NCI-H2196 treated with DMSO at 0.1 percent for 48 hours (cell line): ENCODE measurements around the gene DHRS11.

Experiments
- DNase-seq: peaks from one replicate; lab custom pipeline; 2025; ENCODE audit not compliant: unreplicated experiment; lab: John Stamatoyannopoulos, UW

Gene DHRS11

GRCh38 chr17:36591434-36592315 lies at the start of gene DHRS11:
Gene DHRS11 (plus strand): TSS chr17:36591879. CDS start chr17:36592010, 131 bp downstream.
- DNase-seq = peak; percentile 34

DNA sequence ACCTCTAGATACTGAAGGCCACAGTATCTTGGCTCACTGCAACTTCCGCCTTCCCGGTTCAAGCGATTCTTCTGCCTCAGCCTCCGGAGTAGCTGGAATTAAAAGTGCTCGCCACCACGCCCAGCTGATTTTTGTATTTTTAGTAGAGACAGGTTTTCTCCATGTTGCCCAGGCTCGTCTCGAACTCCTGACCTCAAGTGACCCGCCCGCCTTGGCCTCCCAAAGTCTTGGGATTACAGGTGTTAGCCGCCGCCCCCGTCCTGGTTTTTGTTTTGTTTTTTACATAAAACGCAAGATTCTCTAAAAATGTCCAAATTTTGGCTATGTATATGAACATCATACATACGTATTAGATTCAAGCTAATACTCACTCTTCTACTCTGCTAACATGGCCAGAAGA lies 48.9 kb upstream of the DHRS11 start:
- no peak for DNase-seq

DNA sequence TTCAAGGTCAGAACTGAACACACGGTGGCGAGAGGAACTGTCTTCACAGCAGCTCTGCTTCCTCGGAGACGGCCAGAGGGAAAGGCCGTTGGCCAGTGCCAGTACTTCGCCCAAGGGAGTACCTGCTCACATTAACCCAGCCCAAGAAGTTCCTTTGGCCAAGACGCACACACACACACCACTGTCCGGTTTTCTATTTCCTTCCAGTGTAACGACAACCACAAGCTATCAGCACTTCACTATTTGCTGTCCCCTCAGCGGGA lies 47.7 kb upstream of the DHRS11 start:
- DNase-seq = no peak

DNA sequence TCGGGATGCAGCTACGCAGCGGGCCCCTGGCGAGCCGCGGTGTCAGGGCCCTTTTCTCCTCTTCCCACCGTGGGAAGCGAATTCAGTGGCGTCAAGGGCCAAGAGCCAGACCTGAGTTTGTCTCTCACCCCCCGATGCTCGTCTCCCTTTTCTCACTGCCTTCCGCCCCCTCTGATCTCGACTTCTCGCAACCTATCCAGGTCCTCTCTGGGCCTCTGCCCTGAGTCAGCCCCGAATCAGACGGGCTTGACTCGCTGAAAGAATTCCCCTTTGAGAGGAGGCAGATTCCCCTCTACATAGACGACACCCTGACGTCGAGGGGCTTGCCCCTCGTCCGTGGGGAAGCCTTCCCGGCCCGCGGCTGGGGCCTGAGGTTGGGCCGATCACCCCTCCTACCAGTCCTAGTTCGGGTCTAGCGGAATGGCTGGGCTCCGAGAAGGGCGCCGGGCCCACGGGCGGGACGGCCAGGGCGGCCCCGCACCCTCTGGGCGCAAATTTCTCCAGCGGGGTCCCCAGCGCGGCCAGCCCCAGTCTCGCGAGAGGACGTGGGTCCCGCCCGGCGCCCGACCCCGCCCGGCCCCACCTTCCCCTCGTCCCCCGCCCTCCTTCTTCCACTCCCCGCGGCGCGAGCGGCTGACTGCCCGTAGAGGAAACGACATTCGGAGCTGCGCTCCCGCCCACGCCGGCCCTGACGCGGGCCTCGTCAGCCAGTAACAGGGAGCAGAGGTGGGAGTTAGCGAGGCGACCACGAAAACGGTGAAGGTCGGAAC lies 47.2 kb upstream of the DHRS11 start, which contains the start of gene GGNBP2:
Gene GGNBP2 (plus strand): TSS at position 613 of the 770 bp plus-strand sequence. CDS start 806 bp downstream, outside the sequence.
- DNase-seq = peak; percentile 33

GRCh38 chr17:36545077-36545464 lies 46.6 kb upstream of the DHRS11 start:
- no peak for DNase-seq

- peak; percentile 62 for DNase-seq
Measured at GRCh38 chr17:36545465-36546417, 45.9 kb upstream of the DHRS11 start.

- DNase-seq = no peak
Measured at GRCh38 chr17:36546418-36547093, 45.1 kb upstream of the DHRS11 start.

DNA sequence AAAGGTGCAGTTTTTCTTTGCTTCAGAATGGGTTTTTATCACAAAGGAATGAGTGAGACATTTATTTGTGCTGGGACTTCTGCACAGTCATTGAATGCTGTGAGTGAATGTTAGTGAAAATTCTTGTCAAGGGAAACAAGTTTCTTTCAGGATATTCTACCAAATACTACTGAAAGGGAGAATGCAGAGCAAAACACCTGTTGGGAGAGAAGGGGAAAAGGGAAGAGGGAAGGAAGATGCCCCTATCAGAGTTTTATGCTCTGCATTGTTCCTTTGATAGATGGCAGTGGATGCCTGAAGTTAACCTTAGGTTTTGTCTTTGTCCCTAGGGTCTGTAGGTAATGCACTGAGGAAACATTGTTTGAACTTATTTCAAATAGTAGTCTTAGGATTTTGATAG lies 43.9 kb upstream of the DHRS11 start:
- no peak for DNase-seq

DNA sequence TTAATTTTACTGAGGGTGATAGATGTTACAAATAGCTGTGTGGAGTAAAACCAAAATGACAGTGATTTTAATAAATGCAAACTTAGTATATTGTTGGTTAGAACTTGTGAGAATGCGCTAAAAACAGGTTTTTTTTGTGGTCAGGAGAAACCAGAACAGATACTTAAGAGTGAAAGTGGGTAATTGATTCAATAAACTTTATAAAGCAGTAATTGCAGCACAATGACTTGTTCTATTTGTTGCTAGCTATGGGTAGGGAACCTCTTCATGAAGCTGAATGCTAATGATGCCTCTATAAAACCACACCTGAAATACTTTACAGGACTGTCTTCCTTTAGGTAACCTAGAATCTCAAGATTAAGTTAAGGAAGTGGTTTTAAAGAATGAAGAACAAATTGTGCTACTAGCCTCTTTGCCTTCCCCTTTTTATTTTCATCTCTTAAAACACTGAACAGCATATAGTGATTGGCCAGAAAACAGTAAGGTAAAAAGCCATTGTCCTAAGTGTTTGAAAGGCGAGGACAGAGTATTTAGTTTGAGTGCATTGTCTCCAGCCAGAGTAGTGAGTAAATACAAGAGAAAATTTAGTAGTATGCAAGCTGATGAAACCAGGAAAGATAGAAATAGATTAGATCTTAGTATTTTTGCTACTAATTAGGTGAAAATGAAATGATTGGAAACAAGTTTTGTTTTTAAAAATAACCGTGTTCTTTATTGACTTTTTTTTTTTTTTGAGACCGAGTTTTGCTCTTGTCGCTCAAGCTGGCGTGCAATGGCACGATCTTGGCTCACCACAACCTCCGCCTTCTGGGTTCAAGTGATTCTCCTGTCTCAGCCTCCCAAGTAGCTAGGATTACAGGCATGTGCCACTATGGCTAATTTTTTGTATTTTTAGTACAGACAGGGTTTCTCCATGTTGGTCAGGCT lies 40.9 kb upstream of the DHRS11 start:
- DNase-seq = no peak

DNA sequence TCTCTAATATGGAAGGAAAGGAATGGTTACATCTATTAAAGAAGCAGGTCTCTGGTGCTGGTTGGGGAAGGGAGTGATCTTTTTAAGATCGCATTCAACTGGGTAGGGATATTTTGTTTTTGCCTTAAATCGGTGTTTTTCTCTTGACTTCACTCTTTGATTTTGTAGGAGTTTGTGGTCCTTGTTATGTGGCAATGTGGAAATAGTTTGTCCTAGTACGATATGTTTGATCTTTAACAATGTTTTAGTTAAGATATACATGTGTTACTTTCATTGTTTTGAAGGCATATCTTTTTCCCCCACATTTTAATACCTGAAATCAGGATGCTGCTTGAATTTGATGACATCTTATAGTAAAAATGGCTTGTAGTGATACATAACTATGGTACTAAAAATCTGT lies 38.2 kb upstream of the DHRS11 start:
- DNase-seq = no peak

- DNase-seq = no peak
Measured at GRCh38 chr17:36566081-36566480, 25.6 kb upstream of the DHRS11 start.

GRCh38 chr17:36575028-36575427 lies 16.7 kb upstream of the DHRS11 start:
- no peak for DNase-seq

DNA sequence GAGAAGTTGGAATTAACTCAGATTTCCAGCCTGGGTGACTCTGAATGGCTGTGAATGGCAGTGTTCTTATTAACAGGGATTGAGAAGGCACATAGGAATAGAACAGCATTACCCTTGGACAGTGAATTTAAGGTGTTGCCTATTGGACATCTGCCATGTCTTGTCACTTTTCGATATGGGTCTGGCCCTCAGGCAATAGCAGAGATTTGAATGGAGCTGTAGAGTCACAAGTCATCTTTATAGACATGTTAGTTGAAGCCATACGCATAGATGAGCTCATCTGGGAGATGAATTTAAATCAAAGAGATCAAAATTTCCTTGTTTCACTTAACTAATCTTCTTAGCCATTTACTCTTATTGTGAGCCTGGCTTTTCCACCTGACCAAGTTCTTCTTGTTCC lies 14.9 kb upstream of the DHRS11 start:
- no peak for DNase-seq

- no peak for DNase-seq
Measured at GRCh38 chr17:36578671-36579070, 13.0 kb upstream of the DHRS11 start.

GRCh38 chr17:36583787-36584186 lies 7.9 kb upstream of the DHRS11 start:
- no peak for DNase-seq

DNA sequence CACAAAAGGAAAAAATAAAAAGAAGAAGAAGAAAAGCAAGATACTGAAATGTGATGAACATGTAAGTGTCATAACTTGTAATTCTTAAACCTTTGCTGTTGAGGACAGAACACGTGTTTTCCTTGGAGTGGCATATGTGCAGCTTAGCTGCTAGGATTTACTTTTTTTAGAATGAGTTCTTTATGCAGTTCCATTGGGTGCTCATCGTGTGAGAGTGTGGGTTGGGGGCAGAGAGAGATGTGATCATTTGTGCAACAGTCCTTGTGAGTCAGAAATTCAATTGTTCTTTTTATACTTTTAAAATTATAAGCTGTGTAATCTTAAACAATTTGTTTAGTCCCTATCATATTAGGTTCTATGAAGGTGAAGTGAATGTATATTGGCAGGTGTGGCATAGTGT lies 5.5 kb upstream of the DHRS11 start:
- DNase-seq = no peak

DNA sequence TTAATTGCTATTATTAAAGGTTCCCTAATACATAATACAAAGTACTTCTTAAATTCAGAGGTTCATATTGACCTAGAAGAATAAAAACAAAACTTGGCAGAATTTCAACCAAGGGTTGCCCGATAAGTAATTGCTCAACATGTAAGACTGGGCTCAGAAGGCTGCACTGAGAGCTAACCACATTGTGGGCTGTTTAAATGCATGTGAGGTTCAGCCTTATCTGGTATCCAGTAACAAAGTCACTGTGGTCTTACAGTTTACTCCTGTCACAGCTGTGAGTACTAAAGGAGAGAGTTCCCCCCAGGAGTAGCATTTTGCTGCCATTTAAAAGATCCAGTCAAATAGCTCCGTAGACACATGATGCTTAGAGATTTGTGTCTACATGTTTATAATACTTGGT lies 1.6 kb upstream of the DHRS11 start:
- DNase-seq = no peak

DNA sequence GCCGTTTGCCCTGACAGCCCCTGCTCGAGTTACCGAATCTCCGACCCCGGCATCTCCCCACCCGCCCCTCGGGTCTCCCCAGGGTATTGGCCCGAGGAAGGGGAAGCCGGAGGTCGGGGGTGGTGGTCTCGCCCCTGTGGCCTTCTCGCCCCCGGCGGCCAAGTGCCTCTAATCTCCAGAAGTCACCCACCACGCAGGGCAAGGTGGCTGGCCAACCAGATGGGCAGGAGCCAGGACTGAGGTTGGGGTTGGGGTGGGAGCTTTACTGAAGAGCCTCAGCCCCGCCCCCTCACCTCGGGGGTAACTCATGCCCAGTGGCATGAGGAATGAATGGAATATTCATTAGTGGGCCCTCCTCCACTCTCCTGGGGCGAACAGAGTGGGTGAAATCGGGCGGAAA lies 637 bp downstream of the DHRS11 start:
- DNase-seq = no peak

- DNase-seq = no peak
Measured at GRCh38 chr17:36592716-36593321, 1.1 kb downstream of the DHRS11 start.
